ENCODE measurements around the gene EIF2S3B. TPM values are rescaled to one million over a fixed set of nuclear protein-coding genes. Genes with fewer than 3 reads are reported as not detected.
"Not testable (repeated sequence)": the region's sequence is repeated elsewhere in the genome, so short reads cannot be mapped to it uniquely, and the experiment has no call there.

EIF2S3B gene
- under 1 TPM; 0.22 to 0.46 (median 0.38) TPM for total RNA-seq
- long read RNA-seq, donor 1, result 0 reads
- long read RNA-seq, donor 2, result 0 reads

DNA sequence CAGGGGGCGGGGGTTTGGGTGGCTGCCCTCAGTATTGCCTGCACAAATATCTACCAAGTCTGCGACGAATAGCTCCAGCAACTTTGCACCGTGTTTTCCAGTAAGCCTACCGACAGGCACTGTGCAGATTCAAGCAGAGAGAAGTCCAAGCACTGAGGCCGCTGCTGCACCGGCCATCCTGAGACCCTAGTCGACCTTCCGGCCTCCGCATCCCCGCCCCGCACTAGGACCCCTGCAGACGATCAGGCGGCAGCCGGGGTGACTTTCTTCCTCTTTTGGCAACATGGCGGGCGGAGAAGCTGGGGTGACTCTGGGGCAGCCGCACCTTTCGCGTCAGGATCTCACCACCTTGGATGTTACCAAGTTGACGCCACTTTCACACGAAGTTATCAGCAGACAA lies at the start of gene EIF2S3B:
Gene EIF2S3B (plus strand): TSS at position 271 of the 400 bp plus-strand sequence. CDS start 13 bp downstream, at position 284.
- no peak for ATAC-seq
- peak in 1 of 3 donors; percentile 44 for DNase-seq
- intact Hi-C loops (cut with DNase I, micrococcal nuclease), result no loop called here

DNA sequence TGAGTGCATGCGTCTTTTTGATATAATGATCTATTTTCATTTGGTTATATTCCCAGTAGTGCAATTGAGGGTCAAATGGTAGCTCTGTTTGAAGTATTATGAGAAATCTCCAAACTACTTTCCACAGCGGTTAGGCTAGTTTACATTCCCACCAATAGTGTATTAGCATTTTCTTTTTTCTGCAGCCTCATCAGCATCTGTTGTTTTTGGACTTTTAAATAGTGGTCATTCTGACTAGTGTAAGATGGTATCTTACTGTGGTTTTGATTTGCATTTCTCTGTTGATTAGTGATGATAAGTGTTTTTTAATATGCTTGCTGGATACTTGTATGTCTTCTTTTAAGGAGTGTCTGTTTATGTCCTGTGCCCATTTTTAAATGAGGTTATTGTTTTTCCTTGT lies 48.8 kb upstream of the EIF2S3B start:
- TF ChIP-seq, protein P1, sequence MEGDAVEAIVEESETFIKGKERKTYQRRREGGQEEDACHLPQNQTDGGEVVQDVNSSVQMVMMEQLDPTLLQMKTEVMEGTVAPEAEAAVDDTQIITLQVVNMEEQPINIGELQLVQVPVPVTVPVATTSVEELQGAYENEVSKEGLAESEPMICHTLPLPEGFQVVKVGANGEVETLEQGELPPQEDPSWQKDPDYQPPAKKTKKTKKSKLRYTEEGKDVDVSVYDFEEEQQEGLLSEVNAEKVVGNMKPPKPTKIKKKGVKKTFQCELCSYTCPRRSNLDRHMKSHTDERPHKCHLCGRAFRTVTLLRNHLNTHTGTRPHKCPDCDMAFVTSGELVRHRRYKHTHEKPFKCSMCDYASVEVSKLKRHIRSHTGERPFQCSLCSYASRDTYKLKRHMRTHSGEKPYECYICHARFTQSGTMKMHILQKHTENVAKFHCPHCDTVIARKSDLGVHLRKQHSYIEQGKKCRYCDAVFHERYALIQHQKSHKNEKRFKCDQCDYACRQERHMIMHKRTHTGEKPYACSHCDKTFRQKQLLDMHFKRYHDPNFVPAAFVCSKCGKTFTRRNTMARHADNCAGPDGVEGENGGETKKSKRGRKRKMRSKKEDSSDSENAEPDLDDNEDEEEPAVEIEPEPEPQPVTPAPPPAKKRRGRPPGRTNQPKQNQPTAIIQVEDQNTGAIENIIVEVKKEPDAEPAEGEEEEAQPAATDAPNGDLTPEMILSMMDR (IDR thresholded peaks at IDR 0.05), result no peak
- H3K4me1 ChIP-seq (ENCODE audit: low read depth), result peaks cover 5% of the 10 kb centered on the region
- DNase-seq (no peak), ATAC-seq (no peak)
- peaks cover 12% of the 10 kb centered on the region for H3K9me3 ChIP-seq
- intact Hi-C loops (cut with DNase I, micrococcal nuclease), result no loop called here
- H3K36me3 ChIP-seq (ENCODE audit: low read depth), result no peaks in the 10 kb centered on the region
- no peak overlapping the region for H3K4me3 ChIP-seq

More for the DNA sequence above, at the start of gene EIF2S3B:
- H3K4me3 ChIP-seq, result no peak within 1 kb of the TSS
- H3K36me3 ChIP-seq (ENCODE audit: low read depth), result no peaks in the 10 kb centered on the region
- TF ChIP-seq, protein P1 (IDR thresholded peaks at IDR 0.05), result no peak
- no peaks in the 10 kb centered on the region for H3K4me1 ChIP-seq (ENCODE audit: low read depth)
- no peaks in the 10 kb centered on the region for H3K9me3 ChIP-seq

DNA sequence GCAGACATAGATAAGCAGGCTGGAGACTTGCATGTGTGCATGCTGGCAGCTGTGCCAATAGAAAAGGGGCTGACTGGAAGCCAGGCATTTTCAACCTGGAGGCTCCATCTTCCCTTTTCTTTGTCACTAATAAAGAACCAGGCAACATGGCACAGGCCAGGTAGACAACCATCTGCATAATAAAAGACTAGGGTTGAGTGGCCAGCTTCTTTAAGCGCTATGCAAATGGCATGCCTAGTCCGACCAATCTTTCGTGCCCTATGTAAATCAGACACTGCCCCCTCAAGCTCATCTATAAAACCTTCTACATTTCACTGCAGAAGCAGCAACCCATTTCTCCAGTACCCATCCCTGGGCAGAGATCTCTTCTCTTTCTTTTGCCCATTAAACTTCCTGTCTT lies 47.9 kb upstream of the EIF2S3B start:
- Histone ChIP-seq H3K4me3 (no peak overlapping the region), H3K4me1 (ENCODE audit: low read depth) (peaks cover 5% of the 10 kb centered on the region), H3K9me3 (peaks cover 12% of the 10 kb centered on the region), H3K36me3 (ENCODE audit: low read depth) (no peaks in the 10 kb centered on the region)
- TF ChIP-seq, protein P1 (IDR thresholded peaks at IDR 0.05), result no peak
- intact Hi-C loops (cut with DNase I, micrococcal nuclease), result no loop called here
- ATAC-seq (no peak), DNase-seq (no peak)

DNA sequence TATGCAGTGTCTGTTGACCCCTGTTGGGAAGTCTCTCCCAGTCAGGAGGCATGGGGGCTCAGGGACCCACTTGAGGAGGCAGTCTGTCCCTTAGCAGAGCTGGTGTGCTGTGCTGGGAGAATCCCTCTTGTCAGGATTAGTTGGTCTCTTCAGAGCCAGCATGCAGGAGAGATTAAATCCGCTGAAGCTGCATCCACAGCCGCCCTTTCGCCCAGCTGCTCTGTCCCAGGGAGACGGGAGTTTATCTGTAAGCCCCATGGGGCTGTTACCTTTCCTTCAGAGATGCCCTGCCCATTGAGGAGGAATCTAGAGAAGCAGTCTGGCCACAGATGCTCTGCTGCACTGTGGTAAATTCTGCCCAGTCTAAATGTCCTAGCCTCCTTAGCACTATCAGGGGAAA lies 39.4 kb upstream of the EIF2S3B start:
- intact Hi-C loops (cut with DNase I, micrococcal nuclease), result no loop called here
- Histone ChIP-seq H3K4me3 (no peak overlapping the region), H3K4me1 (ENCODE audit: low read depth) (no peaks in the 10 kb centered on the region), H3K36me3 (ENCODE audit: low read depth) (no peaks in the 10 kb centered on the region), H3K9me3 (no peaks in the 10 kb centered on the region)
- ATAC-seq (no peak), DNase-seq (no peak)
- TF ChIP-seq, protein P1 (IDR thresholded peaks at IDR 0.05), result no peak

DNA sequence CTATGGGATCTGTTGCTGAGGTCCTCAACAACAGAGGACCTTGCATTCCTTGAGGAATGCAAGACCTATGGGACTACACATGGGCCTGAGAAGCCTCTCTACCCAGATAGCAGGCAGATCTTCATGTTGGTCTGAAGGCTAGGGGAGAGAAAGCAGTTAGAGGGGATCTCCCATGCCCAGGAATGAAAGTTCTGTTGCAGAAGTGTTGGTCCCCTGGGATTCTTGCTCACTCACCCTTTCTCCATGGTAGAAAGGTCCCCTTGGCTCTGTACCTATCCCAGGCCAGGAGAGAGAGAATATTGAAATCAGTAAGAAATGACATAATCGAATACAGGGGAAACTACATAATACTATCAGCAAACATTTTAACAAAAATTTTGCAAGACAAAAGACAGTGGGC lies 36.0 kb upstream of the EIF2S3B start:
- no peak for ATAC-seq
- Histone ChIP-seq H3K36me3 (ENCODE audit: low read depth) (no peaks in the 10 kb centered on the region), H3K4me1 (ENCODE audit: low read depth) (no peaks in the 10 kb centered on the region), H3K4me3 (no peak overlapping the region), H3K9me3 (no peaks in the 10 kb centered on the region)
- intact Hi-C loops (cut with DNase I, micrococcal nuclease), result no loop called here
- DNase-seq, result no peak
- TF ChIP-seq, protein P1 (IDR thresholded peaks at IDR 0.05), result no peak

DNA sequence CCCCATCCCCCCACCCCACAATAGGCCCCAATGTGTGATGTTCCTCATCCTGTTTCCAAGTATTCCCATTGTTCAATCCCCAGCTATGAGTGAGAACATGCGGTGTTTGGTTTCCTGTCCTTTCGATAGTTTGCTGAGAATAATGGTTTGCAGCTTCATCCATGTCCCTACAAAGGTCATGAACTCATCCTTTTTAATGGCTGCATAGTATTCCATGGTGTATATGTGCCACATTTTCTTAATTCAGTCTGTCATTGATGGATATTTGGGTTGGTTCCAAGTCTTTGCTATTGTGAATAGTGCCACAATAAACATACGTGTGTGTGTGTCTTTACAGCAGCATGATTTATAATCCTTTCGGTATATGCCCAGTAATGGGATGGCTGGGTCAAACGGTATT lies 32.9 kb upstream of the EIF2S3B start:
- DNase-seq; H3K4me1 ChIP-seq (ENCODE audit: low read depth); ATAC-seq; intact Hi-C loops (cut with DNase I, micrococcal nuclease); H3K36me3 ChIP-seq (ENCODE audit: low read depth); H3K9me3 ChIP-seq; H3K4me3 ChIP-seq: not testable (repeated sequence)

DNA sequence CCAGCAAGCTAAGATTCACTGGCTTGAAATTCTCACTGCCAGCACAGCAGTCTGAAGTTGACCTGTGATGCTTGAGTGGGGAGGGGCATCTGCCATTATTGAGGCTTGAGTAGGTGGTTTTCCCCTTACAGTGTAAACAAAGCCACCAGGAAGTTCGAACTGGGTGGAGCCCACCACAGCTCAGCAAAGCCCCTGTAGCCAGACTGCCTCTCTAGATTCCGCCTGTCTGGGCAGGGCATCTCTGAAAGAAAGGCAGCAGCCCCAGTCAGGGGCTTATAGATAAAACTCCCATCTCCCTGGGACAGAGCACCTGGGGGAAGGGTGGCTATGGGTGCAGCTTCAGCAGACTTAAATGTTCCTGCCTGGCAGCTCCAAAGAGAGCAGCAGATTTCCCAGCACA lies 23.8 kb upstream of the EIF2S3B start:
- ATAC-seq; H3K36me3 ChIP-seq (ENCODE audit: low read depth); H3K4me3 ChIP-seq; H3K4me1 ChIP-seq (ENCODE audit: low read depth); H3K9me3 ChIP-seq; intact Hi-C loops (cut with DNase I, micrococcal nuclease); DNase-seq: not testable (repeated sequence)

DNA sequence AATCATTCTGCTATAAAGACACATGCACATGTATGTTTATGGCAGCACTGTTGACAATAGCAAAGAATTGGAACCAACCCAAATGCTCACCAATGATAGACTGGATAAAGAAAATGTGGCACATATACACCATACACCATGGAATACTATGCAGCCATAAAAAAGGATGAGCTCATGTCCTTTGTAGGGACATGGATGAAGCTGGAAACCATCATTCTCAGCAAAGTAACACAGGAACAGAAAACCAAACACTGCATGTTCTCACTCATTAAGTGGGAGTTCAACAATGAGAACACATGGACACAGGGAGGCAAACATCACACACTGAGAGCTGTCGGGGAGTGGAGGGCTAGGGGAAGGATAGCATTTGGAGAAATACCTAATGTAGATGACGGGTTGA lies 18.4 kb upstream of the EIF2S3B start:
- DNase-seq; H3K4me3 ChIP-seq; H3K9me3 ChIP-seq; intact Hi-C loops (cut with DNase I, micrococcal nuclease); H3K36me3 ChIP-seq (ENCODE audit: low read depth); H3K4me1 ChIP-seq (ENCODE audit: low read depth); ATAC-seq: not testable (repeated sequence)
